DOHH2 (cell line): Measurements from ENCODE around the gene AGTPBP1.

Experiments
- H3F3A ChIP-seq: fragments of 200-600 bp; sonication (generic), shearing (Covaris generic); 2 replicates; pipeline ENCODE4 v1.6.0; 2016; ENCODE audit warnings: antibody characterized with exemption, mild to moderate bottlenecking; ENCODE audit not compliant: control insufficient read depth, insufficient read depth
- H3K27ac ChIP-seq: fragments of 200-600 bp; sonication (generic); 2 replicates; pipeline ENCODE4 v1.5.1; 2014; ENCODE audit warnings: low read depth, mild to moderate bottlenecking, low read length, moderate library complexity
- H3K27me3 ChIP-seq: fragments of 200-600 bp; sonication (generic); 2 replicates; pipeline ENCODE4 v1.6.1; 2014; ENCODE audit warnings: mild to moderate bottlenecking, low read length, mixed read lengths; ENCODE audit not compliant: control insufficient read depth
- H3K36me3 ChIP-seq: fragments of 200-600 bp; sonication (generic); 2 replicates; pipeline ENCODE4 v1.6.1; 2014; ENCODE audit warnings: mild to moderate bottlenecking, low read length, moderate library complexity, mixed read lengths; ENCODE audit not compliant: control insufficient read depth
- H3K4me1 ChIP-seq: fragments of 200-600 bp; sonication (generic); 2 replicates; pipeline ENCODE4 v1.6.1; 2014; ENCODE audit warnings: mild to moderate bottlenecking, low read length, mixed read lengths; ENCODE audit not compliant: control insufficient read depth
- H3K4me2 ChIP-seq: fragments of 200-600 bp; sonication (generic); 2 replicates; pipeline ENCODE4 v1.6.0; 2014; ENCODE audit warnings: mild to moderate bottlenecking, low read length, moderate library complexity
- H3K4me3 ChIP-seq: fragments of 200-600 bp; sonication (generic); 2 replicates; pipeline ENCODE4 v1.5.1; 2014; ENCODE audit warnings: mild to moderate bottlenecking, low read length, mixed read lengths
- H3K79me2 ChIP-seq: fragments of 200-600 bp; sonication (generic); 2 replicates; pipeline ENCODE4 v1.6.1; 2014; ENCODE audit warnings: mild to moderate bottlenecking, low read length, mixed read lengths; ENCODE audit not compliant: control insufficient read depth
- H3K9me2 ChIP-seq: fragments of 200-600 bp; sonication (generic); replicated peaks from 2 replicates; pipeline ENCODE4 v1.6.1; 2014; ENCODE audit warnings: mild to moderate bottlenecking, low read length, mixed read lengths; ENCODE audit not compliant: control insufficient read depth
- H3K9me3 ChIP-seq: fragments of 200-600 bp; sonication (generic); 2 replicates; pipeline ENCODE4 v1.6.1; 2014; ENCODE audit warnings: antibody characterized with exemption, low read length, mixed read lengths; ENCODE audit not compliant: control insufficient read depth, insufficient read depth
- H4K20me1 ChIP-seq: fragments of 200-600 bp; sonication (generic); 2 replicates; pipeline ENCODE4 v1.6.0; 2014; ENCODE audit warnings: low read depth, mild to moderate bottlenecking, antibody characterized with exemption, low read length, moderate library complexity; ENCODE audit not compliant: control insufficient read depth, insufficient read depth
- CTCF ChIP-seq: fragments of 200-600 bp; sonication (generic); IDR thresholded peaks from one replicate; pipeline ENCODE4 v1.5.1; 2014; ENCODE audit warnings: antibody characterized with exemption, mild to moderate bottlenecking, low read depth, low read length; ENCODE audit not compliant: poor library complexity, severe bottlenecking
- EZH2phosphoT487 ChIP-seq: fragments of 200-600 bp; sonication (generic); IDR thresholded peaks from 2 replicates; pipeline ENCODE4 v1.6.1; 2017; ENCODE audit warnings: borderline replicate concordance, mild to moderate bottlenecking, antibody characterized with exemption, low read length, moderate library complexity, mixed read lengths

AGTPBP1 gene

GRCh38 chr9:85743275-85744128 lies 1.7 kb upstream of the AGTPBP1 start:
- Histone ChIP-seq H3K4me1 (peaks cover 23% of the 10 kb centered on the region), H3K27ac (no peak overlapping the region), H4K20me1 (peaks cover 9% of the 10 kb centered on the region; the same call in 1 of the 2 replicates), H3K36me3 (no peaks in the 10 kb centered on the region), H3K27me3 (no peaks in the 10 kb centered on the region), H3K79me2 (peaks cover 32% of the 10 kb centered on the region), H3K9me2 (no peaks in the 10 kb centered on the region), H3K9me3 (no peaks in the 10 kb centered on the region), H3K4me3 (0 out of 2 replicates have a peak overlapping the region, but pooled peaks have one; percentile 12), H3K4me2 (peak overlapping the region; percentile 77), H3F3A (no peaks in the 10 kb centered on the region)
- no peak for TF ChIP-seq CTCF
- no peak for TF ChIP-seq EZH2phosphoT487

- peak overlapping the region; percentile 76 for H3K27ac ChIP-seq
These were observed 813 bp upstream of the AGTPBP1 start for GRCh38 chr9:85742597-85742936.

GRCh38 chr9:85741095-85741874 lies 469 bp downstream of the AGTPBP1 start:
- H3K27ac ChIP-seq: peak overlapping the region; percentile 49
- H3K27me3 ChIP-seq: no peaks in the 10 kb centered on the region
- no peak for TF ChIP-seq CTCF

More at GRCh38 chr9:85742597-85742936, 813 bp upstream of the AGTPBP1 start:
- Histone ChIP-seq H3K4me3 (peak overlapping the region; percentile 81), H3K9me3 (no peaks in the 10 kb centered on the region), H3K4me2 (peak overlapping the region; percentile 77), H3K36me3 (no peaks in the 10 kb centered on the region), H3K79me2 (peaks cover 41% of the 10 kb centered on the region), H3K9me2 (no peaks in the 10 kb centered on the region), H3K4me1 (peaks cover 23% of the 10 kb centered on the region), H3F3A (no peaks in the 10 kb centered on the region), H3K27me3 (no peaks in the 10 kb centered on the region), H4K20me1 (peaks cover 9% of the 10 kb centered on the region; the same call in 1 of the 2 replicates)
- no peak for TF ChIP-seq CTCF

More at GRCh38 chr9:85741095-85741874, 469 bp downstream of the AGTPBP1 start:
- Histone ChIP-seq H3K9me2 (no peaks in the 10 kb centered on the region), H4K20me1 (peaks cover 9% of the 10 kb centered on the region; the same call in 1 of the 2 replicates), H3K4me1 (peaks cover 23% of the 10 kb centered on the region), H3F3A (no peaks in the 10 kb centered on the region), H3K79me2 (peaks cover 54% of the 10 kb centered on the region), H3K9me3 (no peaks in the 10 kb centered on the region), H3K4me3 (peak overlapping the region; percentile 95), H3K36me3 (no peaks in the 10 kb centered on the region), H3K4me2 (peak overlapping the region; percentile 96)
